Neuronal stem cell (in vitro differentiated cells): ENCODE data around the gene CHADL.

ENCODE experiments used
- DNase-seq: peaks from one replicate; pipeline ENCODE4 v3.0.0-alpha.2; 2013; ENCODE audit warnings: low spot score
- H2AFZ ChIP-seq: one replicate; pipeline ENCODE4 v1.6.1; 2013; ENCODE audit warnings: mild to moderate bottlenecking, low read length, inconsistent platforms
- H2AK5ac ChIP-seq: 2 replicates; pipeline ENCODE4 v1.6.1; 2013; ENCODE audit warnings: low read depth, mild to moderate bottlenecking, inconsistent platforms, low read length, moderate library complexity, mixed read lengths
- H2BK120ac ChIP-seq: 2 replicates; pipeline ENCODE4 v1.6.1; 2013; ENCODE audit warnings: low read depth, mild to moderate bottlenecking, inconsistent platforms, low read length, moderate library complexity, mixed read lengths
- H2BK12ac ChIP-seq: one replicate; pipeline ENCODE4 v1.6.1; 2013; ENCODE audit warnings: low read length, inconsistent platforms
- H2BK15ac ChIP-seq: 2 replicates; pipeline ENCODE4 v1.6.1; 2013; ENCODE audit warnings: mild to moderate bottlenecking, low read length, inconsistent platforms, mixed read lengths
- H2BK5ac ChIP-seq: one replicate; pipeline ENCODE4 v1.6.1; 2013; ENCODE audit warnings: inconsistent platforms, mild to moderate bottlenecking, low read length, moderate library complexity
- H3K14ac ChIP-seq: one replicate; pipeline ENCODE4 v1.6.1; 2013; ENCODE audit warnings: low read length, inconsistent platforms
- H3K18ac ChIP-seq: 2 replicates; pipeline ENCODE4 v1.6.1; 2013; ENCODE audit warnings: low read length, inconsistent platforms
- H3K23ac ChIP-seq: 2 replicates; pipeline ENCODE4 v1.6.1; 2013; ENCODE audit warnings: low read depth, mild to moderate bottlenecking, mixed read lengths, low read length, inconsistent platforms; ENCODE audit not compliant: poor library complexity
- H3K27ac ChIP-seq: replicated peaks from 3 replicates; pipeline ENCODE4 v1.5.1; 2013; ENCODE audit warnings: low read length, inconsistent platforms
- H3K27me3 ChIP-seq, 3 experiments: 2 replicates each; pipeline ENCODE4 v1.6.1; 2013; ENCODE audit warnings: low read length in 3 of 3, mild to moderate bottlenecking in 2 of 3, inconsistent platforms in 1 of 3, low read depth in 1 of 3, mixed read lengths in 1 of 3, moderate library complexity in 1 of 3; ENCODE audit not compliant: control insufficient read depth in 3 of 3, insufficient read depth in 3 of 3
- H3K36me3 ChIP-seq, 2 donors: replicated peaks in 1 of 2; 2 replicates each; pipeline ENCODE4 v1.6.1; 2013; ENCODE audit warnings: low read length in 2 of 2; ENCODE audit not compliant: control insufficient read depth in 2 of 2, insufficient read depth in 2 of 2
- H3K4ac ChIP-seq: 2 replicates; pipeline ENCODE4 v1.6.1; 2013; ENCODE audit warnings: inconsistent platforms, mild to moderate bottlenecking, low read length, moderate library complexity
- H3K4me1 ChIP-seq, 2 donors: 1 replicate in 1 of 2; 2 replicates in 1 of 2; pipeline ENCODE4 v1.6.1; 2013; ENCODE audit warnings: low read length in 2 of 2, low read depth in 1 of 2; ENCODE audit not compliant: control insufficient read depth in 2 of 2, insufficient read depth in 1 of 2
- H3K4me2 ChIP-seq: one replicate; pipeline ENCODE4 v1.6.1; 2013; ENCODE audit warnings: mild to moderate bottlenecking, low read length, inconsistent platforms; ENCODE audit not compliant: insufficient read depth, poor library complexity, severe bottlenecking
- H3K4me3 ChIP-seq, 2 donors: 2 replicates each; pipeline ENCODE4 v1.5.1; 2013; ENCODE audit warnings: low read length in 2 of 2, mild to moderate bottlenecking in 2 of 2, inconsistent platforms in 1 of 2, moderate library complexity in 1 of 2
- H3K79me1 ChIP-seq: one replicate; pipeline ENCODE4 v1.6.1; 2013; ENCODE audit warnings: low read depth, mild to moderate bottlenecking, inconsistent platforms, low read length, moderate library complexity
- H3K9ac ChIP-seq: one replicate; pipeline ENCODE4 v1.6.1; 2013; ENCODE audit warnings: mild to moderate bottlenecking, low read depth, low read length, inconsistent platforms; ENCODE audit not compliant: poor library complexity
- H3K9me3 ChIP-seq, 2 donors: replicated peaks in 1 of 2; 2 replicates each; pipeline versions ENCODE3 to v1.6.1; 2013; ENCODE audit warnings: low read length in 2 of 2, mild to moderate bottlenecking in 2 of 2, inconsistent platforms in 1 of 2, low read depth in 1 of 2, mixed read lengths in 1 of 2, moderate library complexity in 1 of 2; ENCODE audit not compliant: control insufficient read depth in 2 of 2, insufficient read depth in 1 of 2
- H4K8ac ChIP-seq: one replicate; pipeline ENCODE4 v1.6.1; 2013; ENCODE audit warnings: low read depth, mild to moderate bottlenecking, inconsistent platforms, low read length, moderate library complexity
- H4K91ac ChIP-seq: one replicate; pipeline ENCODE4 v1.6.1; 2013; ENCODE audit warnings: low read length, low read depth, mild to moderate bottlenecking, inconsistent platforms; ENCODE audit not compliant: poor library complexity
- WGBS, 2 donors: extraction: QIAGEN DNeasy Blood & Tissue Kit; methylation state at CpG; one replicate each; pipeline ENCODE4 v1.1.7; 2013; ENCODE audit warnings: missing lambda C conversion rate in 2 of 2, mixed read lengths in 1 of 2; ENCODE audit not compliant: insufficient read length in 2 of 2, insufficient replicate concordance in 1 of 2; ENCODE audit errors: extremely low coverage in 2 of 2; 5-methylcytosine and 5-hydroxymethylcytosine counted together

Gene CHADL

DNA sequence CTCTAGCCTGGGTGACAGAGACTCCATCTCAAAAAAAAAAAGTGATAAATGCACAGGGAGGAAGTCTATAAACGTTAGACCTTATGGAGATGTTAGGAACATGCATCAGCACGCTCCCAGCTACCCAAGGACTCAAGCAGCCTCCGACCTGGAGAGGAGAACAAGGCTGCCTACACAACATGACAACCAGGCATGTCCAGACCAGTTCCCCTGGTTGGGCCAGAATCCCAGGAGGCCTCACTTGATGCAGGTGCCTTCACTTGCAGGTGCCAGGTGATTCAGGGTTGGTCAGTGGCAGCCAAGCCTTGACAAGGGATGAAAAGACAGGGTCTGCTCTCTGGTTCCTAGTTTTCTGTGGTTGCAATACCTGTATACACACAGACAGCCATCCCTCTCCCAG lies 39.3 kb upstream of the CHADL start:
- Histone ChIP-seq H2BK120ac (no peak overlapping the region), H3K4ac (no peak overlapping the region), H3K9me3 (peaks cover 0 to 3% of the 10 kb centered on the region in 2 donors), H3K4me1 (peaks cover 0 to 1% of the 10 kb centered on the region in 2 donors), H2AFZ (no peak overlapping the region), H2AK5ac (no peak overlapping the region), H3K18ac (no peak overlapping the region), H3K23ac (no peak overlapping the region), H2BK15ac (no peak overlapping the region), H3K14ac (no peak overlapping the region), H3K4me2 (no peak overlapping the region), H3K36me3 (peaks cover 49 to 91% of the 10 kb centered on the region in 2 donors), H4K8ac (no peak overlapping the region), H3K27ac (no peak overlapping the region), H3K79me1 (peaks cover 8% of the 10 kb centered on the region), H4K91ac (no peak overlapping the region), H2BK12ac (no peak overlapping the region), H3K4me3 (no peak overlapping the region), H3K9ac (no peak overlapping the region), H2BK5ac (no peak overlapping the region), H3K27me3 (no peaks in the 10 kb centered on the region)
- no peak for DNase-seq
- WGBS, 2 donors: no CpG with 5 or more reads among the region's 3 CpGs

DNA sequence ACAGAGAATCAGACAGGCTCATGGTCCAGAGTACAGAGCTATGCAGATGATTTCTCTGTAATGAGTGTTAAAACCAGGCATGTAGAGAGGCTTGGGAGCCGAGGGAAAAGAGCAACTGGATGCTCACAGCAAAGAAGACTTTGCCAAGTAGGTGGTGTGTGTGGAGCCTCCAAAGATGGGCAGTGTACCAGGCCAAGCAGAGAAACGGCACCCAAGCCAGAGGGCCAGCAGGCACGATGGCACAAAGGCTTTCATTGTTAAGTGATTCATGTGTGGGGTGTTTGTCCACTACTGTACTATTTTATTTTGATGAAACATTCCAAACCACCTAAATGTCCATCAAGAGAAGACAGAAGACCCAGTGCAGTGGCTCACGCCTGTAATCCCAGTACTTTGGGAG lies 34.1 kb upstream of the CHADL start:
- WGBS, 2 donors: no CpG with 5 or more reads among the region's 4 CpGs
- H3K36me3 ChIP-seq: peaks cover 55 to 91% of the 10 kb centered on the region in 2 donors
- H3K27ac ChIP-seq: no peak overlapping the region
- no peak overlapping the region for H2BK5ac ChIP-seq
- H3K79me1 ChIP-seq: peaks cover 1% of the 10 kb centered on the region
- no peak overlapping the region for H3K4me3 ChIP-seq
- no peaks in the 10 kb centered on the region for H3K4me1 ChIP-seq
- no peak overlapping the region for H3K14ac ChIP-seq
- DNase-seq: no peak
- no peak overlapping the region for H2AFZ ChIP-seq
- H3K4me2 ChIP-seq: no peak overlapping the region
- H2BK12ac ChIP-seq: no peak overlapping the region
- H3K9ac ChIP-seq: no peak overlapping the region
- no peak overlapping the region for H2AK5ac ChIP-seq
- no peak overlapping the region for H2BK15ac ChIP-seq
- H3K27me3 ChIP-seq: no peaks in the 10 kb centered on the region
- H3K4ac ChIP-seq: no peak overlapping the region
- H4K8ac ChIP-seq: no peak overlapping the region
- no peak overlapping the region for H3K18ac ChIP-seq
- no peak overlapping the region for H4K91ac ChIP-seq
- H3K9me3 ChIP-seq: peaks cover 0 to 3% of the 10 kb centered on the region in 2 donors
- no peak overlapping the region for H3K23ac ChIP-seq
- H2BK120ac ChIP-seq: no peak overlapping the region

DNA sequence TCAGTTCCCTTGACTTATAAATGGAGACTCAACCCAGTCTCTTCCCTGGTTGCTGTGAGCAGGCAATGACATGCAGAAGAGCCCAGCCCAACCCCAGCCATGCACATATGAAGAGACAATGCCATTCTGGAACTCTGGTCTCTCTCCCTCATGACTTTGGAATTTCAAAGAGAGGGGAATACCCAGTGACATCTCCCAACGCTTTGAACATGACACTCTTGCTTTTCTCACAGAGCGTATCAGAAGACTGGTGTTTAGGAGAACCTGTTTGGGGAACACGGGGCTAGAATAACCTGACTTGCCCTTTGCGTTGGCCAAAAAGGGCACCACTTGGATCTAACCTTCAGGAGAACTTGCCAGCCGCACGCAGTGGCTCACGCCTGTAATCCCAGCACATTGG lies 32.4 kb upstream of the CHADL start:
- H3K23ac ChIP-seq: no peak overlapping the region
- H3K36me3 ChIP-seq: peaks cover 50 to 88% of the 10 kb centered on the region in 2 donors
- WGBS, 2 donors: no CpG with 5 or more reads among the region's 7 CpGs
- no peak overlapping the region for H2BK5ac ChIP-seq
- H3K79me1 ChIP-seq: peaks cover 1% of the 10 kb centered on the region
- H4K91ac ChIP-seq: no peak overlapping the region
- H3K18ac ChIP-seq: no peak overlapping the region
- no peak overlapping the region for H3K4me3 ChIP-seq
- no peak overlapping the region for H2AK5ac ChIP-seq
- H3K9ac ChIP-seq: no peak overlapping the region
- H2BK15ac ChIP-seq: no peak overlapping the region
- no peaks in the 10 kb centered on the region for H3K4me1 ChIP-seq
- no peak overlapping the region for H2BK12ac ChIP-seq
- H2BK120ac ChIP-seq: no peak overlapping the region
- no peak overlapping the region for H3K14ac ChIP-seq
- no peak for DNase-seq
- no peaks in the 10 kb centered on the region for H3K27me3 ChIP-seq
- H3K9me3 ChIP-seq: peaks cover 0 to 3% of the 10 kb centered on the region in 2 donors
- H3K4me2 ChIP-seq: no peak overlapping the region
- H2AFZ ChIP-seq: no peak overlapping the region
- no peak overlapping the region for H4K8ac ChIP-seq
- no peak overlapping the region for H3K4ac ChIP-seq
- no peak overlapping the region for H3K27ac ChIP-seq

DNA sequence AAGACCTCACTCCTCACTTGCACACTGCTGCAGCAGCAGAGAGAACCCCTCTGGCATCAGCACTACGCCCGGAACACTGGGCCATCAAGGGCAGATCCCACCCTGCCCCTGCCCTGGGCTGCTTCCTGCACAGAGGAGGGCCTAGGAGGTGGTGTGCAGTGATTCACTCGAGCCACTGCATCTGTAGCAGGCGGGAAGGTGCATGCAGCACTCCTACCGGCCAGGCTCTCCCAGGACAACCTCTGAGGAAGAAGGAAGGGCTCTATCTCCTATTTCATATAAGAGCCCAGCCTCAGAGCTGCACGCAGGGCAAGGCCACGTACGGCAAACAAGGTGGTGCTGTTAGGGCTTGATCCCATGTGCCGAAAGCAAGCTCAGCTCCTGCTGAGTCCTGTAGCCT lies 31.1 kb upstream of the CHADL start:
- no peak overlapping the region for H2AFZ ChIP-seq
- H4K8ac ChIP-seq: no peak overlapping the region
- H3K27ac ChIP-seq: no peak overlapping the region
- no peak overlapping the region for H3K4ac ChIP-seq
- H3K79me1 ChIP-seq: peaks cover 3% of the 10 kb centered on the region
- H3K14ac ChIP-seq: no peak overlapping the region
- H2BK120ac ChIP-seq: no peak overlapping the region
- no peaks in the 10 kb centered on the region for H3K4me1 ChIP-seq
- no peak overlapping the region for H2AK5ac ChIP-seq
- H3K18ac ChIP-seq: no peak overlapping the region
- H2BK5ac ChIP-seq: no peak overlapping the region
- no peak overlapping the region for H4K91ac ChIP-seq
- peak overlapping the region in 1 of 2 donors; percentile 60 for H3K4me3 ChIP-seq
- no peak overlapping the region for H2BK12ac ChIP-seq
- no peaks in the 10 kb centered on the region for H3K9me3 ChIP-seq
- H2BK15ac ChIP-seq: no peak overlapping the region
- no CpG with 5 or more reads among the region's 9 CpGs for WGBS, 2 donors
- peaks cover 56 to 91% of the 10 kb centered on the region in 2 donors for H3K36me3 ChIP-seq
- no peak overlapping the region for H3K4me2 ChIP-seq
- no peak for DNase-seq
- peak overlapping the region; percentile 34 for H3K23ac ChIP-seq
- H3K27me3 ChIP-seq: no peaks in the 10 kb centered on the region
- H3K9ac ChIP-seq: no peak overlapping the region
